Stimulated activated CD8-positive, alpha-beta memory T cell treated with anti-CD3 and anti-CD28 coated beads, Interleukin-4, amount 100 ng/mL, for 24 hours (primary cell): Measurements from ENCODE around the gene MPZL2.
"Not testable (repeated sequence)": the region's sequence is repeated elsewhere in the genome, so short reads cannot be mapped to it uniquely, and the experiment has no call there.

ENCODE experiments used
- DNase-seq: peaks from one replicate; pipeline ENCODE4 v3.0.0-alpha.2; 2020; ENCODE audit warnings: low read depth

The MPZL2 gene

GRCh38 chr11:118263695-118264568, at the start of gene MPZL2:
Gene MPZL2 (minus strand): TSS chr11:118264297. CDS start chr11:118264153, 144 bp downstream.
- no peak for DNase-seq

DNA sequence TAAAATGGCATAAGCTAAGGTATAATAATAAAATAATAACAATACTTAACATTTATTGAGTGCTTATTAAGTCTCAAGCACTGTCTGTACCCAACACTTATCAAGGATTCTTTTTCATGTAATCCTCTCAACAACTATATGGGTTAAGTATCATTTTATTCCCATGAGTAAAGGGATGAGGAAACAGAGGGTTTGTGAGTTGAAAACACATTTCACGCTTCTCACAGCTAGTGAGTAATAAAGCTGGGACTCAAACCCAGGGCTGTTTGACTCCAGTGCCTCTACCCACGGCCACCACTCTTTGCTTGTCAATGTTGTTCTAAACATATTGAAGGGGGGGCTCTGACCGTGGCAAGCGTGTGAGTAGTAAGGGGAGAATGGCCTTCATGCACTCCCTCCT, 49.1 kb upstream of the MPZL2 start:
- no peak for DNase-seq

DNA sequence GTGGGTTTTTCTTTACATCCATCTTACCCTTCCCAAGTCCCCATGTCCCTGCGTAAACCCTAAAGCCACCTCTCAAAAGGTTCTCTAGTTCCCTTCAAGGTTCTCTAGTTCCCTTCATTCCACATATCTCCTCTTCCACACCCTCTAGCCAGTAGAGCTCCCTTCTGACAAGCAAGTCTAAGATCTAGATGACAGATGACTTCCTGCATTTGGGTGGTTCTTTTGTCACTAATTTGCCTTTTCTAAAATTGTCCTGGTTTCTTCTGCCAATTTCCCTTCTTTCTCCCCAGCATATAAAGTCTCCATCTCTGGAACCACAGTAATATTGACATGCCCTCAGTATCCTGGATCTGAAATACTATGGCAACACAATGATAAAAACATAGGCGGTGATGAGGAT, 48.2 kb upstream of the MPZL2 start:
- DNase-seq, result no peak

DNA sequence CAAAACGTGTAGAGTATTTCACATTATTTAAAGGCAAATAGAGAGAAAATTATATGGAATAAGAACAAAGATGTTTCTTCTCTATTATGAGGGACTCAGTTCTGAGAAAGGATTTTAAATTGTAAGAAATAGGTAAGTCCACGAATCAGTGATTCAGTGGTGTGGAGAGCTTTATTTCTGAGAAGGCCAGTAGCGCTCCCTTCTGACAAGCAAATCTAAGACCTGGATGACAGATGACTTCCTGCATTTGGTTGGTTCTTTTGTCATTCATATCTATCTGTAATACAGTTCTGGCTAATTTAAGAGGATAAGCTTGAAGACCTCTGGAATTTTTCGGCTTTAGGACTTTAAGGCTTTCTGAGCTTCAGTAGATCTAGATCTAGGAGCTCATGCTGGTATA, 47.4 kb upstream of the MPZL2 start:
- DNase-seq, result no peak

GRCh38 chr11:118310781-118311485, 46.8 kb upstream of the MPZL2 start:
- DNase-seq, result no peak

- DNase-seq, result no peak
These were observed 46.2 kb upstream of the MPZL2 start for GRCh38 chr11:118310271-118310670.

DNA sequence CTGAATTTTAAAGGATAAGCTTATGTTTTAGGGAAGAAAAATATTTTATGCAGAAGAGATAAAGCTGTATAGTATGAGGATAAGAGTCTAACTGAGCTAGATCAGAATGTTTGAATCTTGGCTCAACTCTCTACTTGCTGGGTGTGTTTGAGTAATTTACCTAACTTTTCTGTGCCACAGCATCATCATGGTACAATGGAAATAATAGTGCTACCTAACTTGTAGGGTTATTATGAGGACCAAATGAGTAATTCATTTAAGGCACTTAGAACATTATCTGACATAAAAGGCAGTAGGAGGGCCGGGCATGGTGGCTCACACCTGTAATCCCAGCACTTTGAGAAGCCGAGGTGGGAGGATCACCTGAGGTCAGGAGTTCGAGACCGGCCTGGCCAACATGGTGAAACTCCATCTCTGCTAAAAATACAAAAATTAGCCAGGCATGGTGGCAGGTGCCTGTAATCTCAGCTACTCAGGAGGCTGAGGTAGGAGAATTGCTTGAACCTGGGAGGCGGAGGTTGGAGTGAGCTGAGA, 45.0 kb upstream of the MPZL2 start:
- not testable (repeated sequence) for DNase-seq

- DNase-seq, result no peak
These were observed 42.5 kb upstream of the MPZL2 start for GRCh38 chr11:118306556-118306955.

DNA sequence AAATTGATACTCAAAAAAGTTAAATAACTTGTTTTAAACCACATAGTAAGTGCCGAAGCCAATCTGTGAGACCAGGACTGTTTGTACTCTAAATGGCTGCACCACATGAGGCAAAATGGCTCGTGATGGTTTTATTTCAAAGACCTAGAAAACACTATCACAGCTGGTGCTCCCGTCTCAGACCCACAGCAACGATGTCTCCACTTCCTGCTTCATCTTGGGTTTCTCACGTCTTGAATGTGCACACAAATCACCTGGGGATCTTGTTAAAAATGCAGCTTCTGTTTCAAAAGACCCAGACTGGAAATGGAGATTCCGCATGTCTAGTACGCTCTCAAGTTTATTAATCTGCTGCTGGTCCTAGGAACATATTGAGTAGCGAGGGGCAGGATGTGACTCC, 41.6 kb upstream of the MPZL2 start:
- no peak for DNase-seq

DNA sequence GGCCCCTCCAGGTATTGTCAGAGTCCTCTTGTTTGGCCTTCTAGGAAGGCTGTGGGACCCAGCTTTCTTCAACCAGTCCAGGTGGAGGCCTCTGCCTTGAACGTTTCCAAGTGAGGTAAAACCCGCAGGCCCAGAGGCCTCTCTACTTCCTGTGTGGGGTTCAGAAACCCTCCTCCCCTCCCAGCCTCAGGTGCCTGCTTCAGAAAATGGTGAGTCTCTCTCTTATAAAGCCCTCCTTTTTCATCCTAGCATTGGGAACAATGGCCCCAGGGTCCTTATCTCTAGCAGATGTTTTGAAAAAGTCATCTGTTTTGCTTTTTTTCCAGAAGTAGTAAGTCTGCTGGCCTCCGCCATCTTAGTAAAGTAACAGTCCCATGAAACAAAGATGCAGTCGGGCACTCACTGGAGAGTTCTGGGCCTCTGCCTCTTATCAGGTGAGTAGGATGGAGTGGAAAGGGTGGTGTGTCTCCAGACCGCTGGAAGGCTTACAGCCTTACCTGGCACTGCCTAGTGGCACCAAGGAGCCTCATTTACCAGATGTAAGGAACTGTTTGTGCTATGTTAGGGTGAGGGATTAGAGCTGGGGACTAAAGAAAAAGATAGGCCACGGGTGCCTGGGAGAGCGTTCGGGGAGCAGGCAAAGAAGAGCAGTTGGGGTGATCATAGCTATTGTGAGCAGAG, 40.6 kb upstream of the MPZL2 start, which contains the start of gene CD3E:
TSS of gene CD3E (plus strand) at position 163 of the 681 bp plus-strand sequence. CDS start at position 386, 223 bp downstream.
- DNase-seq, result no peak

GRCh38 chr11:118304227-118304567, 40.1 kb upstream of the MPZL2 start:
- DNase-seq, result no peak

- no peak for DNase-seq
These were observed 37.6 kb upstream of the MPZL2 start for GRCh38 chr11:118301600-118302195.

GRCh38 chr11:118295815-118296454, 31.8 kb upstream of the MPZL2 start:
- no peak for DNase-seq

DNA sequence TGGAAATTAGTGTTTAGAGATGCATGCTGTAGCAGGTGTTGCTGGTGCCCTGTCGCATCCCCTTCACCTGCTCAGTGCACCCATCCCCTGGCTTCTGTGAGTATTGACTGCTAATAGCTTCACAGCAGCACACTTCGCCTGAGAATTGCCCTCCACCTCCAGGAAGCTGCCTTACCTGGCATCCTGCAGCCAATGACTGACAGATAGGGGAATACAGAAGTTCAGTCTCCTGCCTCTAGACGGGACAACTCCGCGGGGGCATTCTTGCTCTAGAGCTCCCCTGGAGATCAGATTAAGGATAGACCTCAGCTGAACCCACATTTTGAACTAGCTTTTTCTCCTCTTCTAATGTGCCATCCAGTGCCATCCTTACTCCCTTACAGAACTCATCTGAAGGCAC, 31.1 kb upstream of the MPZL2 start:
- no peak for DNase-seq

- no peak for DNase-seq
These were observed 30.0 kb upstream of the MPZL2 start for GRCh38 chr11:118294053-118294452.

DNA sequence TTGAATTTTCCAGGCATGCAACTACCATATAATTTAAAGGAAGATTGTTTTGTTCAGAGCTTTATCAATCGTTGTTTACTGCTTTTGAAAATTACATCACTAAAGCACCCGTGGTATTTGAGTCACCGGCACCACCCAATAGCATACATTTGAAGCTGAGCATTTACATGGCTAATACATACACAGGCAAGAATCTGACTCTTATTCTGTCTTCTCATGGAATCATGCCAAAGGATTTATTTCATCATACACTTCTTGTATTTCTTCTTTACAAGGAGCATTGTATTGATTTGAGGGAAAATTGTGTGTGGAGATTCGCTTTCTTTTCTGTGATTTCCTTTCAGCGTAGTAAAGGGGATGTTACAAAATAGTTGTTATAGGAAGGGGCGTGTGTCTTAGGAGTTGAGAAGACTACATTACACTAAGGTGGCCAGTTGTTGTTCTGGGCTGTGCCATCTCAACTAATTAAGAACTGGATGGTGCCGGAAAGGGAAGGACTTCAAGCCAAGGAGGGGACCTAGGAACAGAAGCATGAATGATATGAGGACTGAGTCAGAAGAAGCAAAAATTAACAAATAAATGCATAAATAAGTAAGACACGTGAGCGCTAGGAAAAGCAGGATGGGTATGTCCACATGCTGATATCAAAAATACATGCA, 27.5 kb upstream of the MPZL2 start:
- no peak for DNase-seq

DNA sequence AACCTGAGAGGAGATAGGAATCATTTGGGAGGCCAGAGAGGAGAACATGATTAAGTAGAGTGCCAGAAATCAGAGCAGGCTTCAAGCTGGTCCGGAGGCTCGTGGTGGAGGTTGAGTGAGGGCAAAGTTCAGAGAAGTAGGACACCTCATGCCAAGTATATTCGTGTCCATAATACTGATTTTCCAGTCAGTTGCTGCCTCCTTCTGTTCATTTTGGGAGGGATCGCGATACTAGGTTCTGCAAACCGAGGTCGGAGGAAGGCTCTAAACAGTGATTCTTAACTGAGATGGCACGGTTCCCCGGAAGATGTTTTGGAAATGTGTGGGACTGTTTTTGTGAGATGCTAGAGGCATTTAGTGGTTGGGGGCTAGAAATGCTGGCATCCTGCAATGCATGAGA, 26.8 kb upstream of the MPZL2 start:
- no peak for DNase-seq

DNA sequence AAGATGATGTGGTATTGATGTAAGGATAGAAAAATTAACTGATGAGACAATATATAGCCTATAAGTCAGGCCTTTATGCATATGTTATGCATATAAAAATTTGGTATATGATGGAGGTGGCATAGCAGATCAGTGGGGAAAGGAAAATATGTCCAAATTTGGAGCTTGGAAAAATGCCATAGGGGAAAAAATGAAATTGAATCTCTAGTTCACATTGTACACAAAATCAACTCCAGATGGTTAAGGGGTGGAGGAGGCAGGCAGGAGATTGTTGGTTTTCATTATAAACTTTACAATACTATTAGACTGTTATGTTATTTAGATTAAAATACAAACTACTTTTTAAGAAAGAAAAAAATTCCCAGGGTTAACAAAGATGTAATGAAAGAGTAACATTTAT, 25.3 kb upstream of the MPZL2 start:
- DNase-seq, result no peak

GRCh38 chr11:118287006-118287405, 22.9 kb upstream of the MPZL2 start:
- DNase-seq, result no peak

DNA sequence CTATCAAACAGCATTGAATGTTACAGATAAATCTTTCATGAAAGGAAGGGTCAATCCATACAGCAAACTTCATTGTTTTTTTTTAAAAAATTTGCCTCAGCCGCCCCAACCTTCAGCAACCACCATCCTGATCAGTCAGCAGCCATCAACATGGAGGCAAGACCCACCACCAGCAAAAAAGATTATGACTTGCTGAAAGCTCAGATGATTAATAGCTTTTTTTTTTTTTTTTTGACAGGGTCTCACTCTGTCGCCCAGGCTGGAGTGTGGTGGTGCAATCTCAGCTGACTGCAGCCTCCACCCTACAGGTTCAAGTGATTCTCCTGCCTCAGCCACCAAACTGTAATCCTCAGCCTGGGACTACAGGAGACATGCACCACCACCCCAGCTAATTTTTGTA, 22.4 kb upstream of the MPZL2 start:
- DNase-seq, result no peak

GRCh38 chr11:118283756-118284350, 19.8 kb upstream of the MPZL2 start:
- no peak for DNase-seq
